Activated CD4-positive, alpha-beta T cell treated with anti-CD3 and anti-CD28 coated beads for 1 hour (primary cell): Measurements from ENCODE around the gene STX1B.
"Not testable (repeated sequence)": the region's sequence is repeated elsewhere in the genome, so short reads cannot be mapped to it uniquely, and the experiment has no call there.

Experiments
- DNase-seq: peaks from one replicate; pipeline ENCODE4 v3.0.0-alpha.2; 2020

STX1B gene

DNA sequence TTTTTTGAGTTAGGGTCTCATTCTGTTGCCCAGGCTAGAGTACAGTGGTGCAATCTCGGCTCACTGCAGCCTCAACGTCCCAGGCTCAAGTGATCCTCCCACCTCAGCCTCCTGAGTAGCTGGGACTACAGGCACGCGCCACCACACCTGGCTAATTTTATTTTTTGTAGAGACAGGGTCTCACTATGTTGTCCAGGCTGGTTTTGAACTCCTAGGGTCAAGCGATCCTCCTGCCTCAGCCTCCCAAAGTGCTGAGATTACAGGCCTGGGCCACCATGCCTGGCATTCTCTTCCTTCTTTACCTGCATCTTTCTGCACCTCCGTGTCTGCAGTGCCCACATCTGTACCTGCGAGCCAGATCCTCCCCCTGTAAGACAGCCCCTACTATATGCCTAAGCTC, 1.4 kb upstream of the STX1B start:
- not testable (repeated sequence) for DNase-seq

DNA sequence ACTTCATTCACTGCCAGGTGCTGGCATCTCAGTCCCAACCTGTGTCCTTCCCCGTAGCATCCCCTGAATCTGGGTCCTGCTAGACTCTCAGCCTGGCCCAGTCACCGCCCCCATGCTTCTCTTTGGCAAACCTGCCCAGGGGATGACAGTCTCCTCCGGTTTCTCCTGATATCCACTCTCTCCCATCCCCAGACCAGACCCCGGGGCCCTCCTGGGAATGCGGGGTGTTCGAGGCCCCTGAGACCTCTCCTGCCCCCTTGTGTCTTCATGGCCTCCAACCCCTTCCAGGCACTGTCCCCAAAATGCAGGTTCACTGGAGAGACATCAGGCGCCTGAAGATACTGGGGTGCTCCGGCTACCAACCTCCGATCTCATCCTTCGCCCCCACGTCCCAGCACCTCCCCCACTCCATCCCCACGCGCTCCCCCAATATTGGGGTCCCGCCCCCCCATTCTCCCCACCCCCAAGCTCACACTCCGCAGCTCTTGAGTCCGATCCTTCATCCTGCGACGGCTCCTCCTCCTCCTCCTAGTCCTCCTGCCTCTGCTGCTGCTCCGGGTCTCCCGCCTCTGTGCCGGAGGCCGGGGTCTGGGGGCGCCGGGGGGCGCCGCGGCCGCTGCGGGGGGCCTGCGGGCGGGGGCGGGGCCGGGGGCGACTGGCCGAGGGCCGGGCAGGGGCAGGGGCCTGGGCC, 399 bp downstream of the STX1B start:
- DNase-seq = no peak

DNA sequence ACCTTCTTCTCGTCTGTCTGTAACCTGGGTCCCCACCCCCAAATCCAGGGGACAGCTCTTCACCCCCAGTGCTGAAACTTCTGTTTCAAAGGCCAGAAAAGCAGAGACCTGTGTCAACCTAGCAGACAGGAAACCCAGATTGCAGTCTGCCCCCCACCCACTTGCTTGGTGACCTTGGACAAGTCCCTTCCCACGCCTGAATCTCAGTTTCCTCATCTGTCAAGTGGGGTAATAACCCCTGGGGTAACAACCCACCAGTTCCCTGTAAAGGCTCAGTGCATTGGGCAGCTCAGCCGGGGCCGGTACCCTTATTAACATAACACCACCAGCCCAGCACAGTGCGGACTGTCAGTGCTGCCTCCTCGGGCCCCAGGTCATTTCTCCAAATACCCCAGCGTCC, 1.3 kb downstream of the STX1B start:
- no peak for DNase-seq

DNA sequence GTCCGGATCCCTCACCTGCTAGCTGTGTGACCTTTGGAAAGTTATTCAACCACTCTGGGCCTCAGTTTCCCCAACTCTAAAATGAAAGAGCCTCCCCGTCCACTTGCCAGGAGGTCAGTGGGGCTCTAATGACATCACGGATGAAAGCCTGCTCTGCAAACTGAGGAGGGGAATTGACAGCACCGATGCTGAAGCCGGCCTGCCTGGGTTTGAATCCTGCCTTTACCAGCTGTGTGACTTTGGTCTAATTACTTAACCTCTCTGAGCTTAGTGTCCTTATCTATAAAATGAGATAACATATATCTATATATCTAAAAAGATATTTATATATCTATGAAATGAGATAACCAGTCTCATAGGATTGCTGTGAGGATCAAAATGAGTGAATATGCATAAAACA, 1.9 kb downstream of the STX1B start:
- DNase-seq = no peak

DNA sequence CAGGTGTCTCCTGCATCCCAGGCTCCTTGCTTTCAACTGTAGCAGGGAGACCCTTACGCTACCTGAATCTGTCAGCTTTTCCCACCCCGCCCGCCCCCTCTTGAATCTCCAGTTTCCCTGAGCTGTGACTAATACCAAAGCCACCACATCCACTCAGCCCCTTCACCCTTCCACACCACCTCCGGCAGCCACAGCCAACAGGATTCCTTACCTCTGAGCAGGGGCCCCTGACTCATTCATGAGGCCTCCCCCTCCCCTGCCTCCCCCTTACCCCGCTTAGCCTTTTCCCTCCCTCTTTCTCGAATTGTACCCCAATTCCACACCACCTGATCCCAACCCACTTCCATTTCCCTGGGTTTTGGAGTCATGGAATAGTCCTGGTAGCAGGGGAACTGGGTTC, 2.3 kb downstream of the STX1B start:
- DNase-seq = no peak

DNA sequence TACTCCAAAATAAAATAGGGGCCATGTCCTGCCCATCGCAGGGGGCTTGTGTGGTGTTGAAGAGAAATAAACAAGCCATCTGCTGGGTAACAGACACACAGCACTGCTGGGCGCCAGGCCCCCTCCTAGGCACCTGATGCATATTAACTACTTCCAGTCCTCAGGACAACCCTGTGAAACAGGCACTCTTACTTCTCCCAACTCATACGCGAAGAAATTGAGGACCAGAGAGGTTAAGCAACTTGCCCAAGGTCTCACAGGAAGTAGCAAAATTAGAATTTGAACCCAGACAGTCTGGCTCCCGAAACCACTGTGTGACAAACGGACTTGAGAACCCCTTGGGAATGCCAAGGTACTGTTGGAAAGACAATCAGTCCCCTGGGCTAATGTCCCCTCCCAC, 2.8 kb downstream of the STX1B start:
- no peak for DNase-seq

DNA sequence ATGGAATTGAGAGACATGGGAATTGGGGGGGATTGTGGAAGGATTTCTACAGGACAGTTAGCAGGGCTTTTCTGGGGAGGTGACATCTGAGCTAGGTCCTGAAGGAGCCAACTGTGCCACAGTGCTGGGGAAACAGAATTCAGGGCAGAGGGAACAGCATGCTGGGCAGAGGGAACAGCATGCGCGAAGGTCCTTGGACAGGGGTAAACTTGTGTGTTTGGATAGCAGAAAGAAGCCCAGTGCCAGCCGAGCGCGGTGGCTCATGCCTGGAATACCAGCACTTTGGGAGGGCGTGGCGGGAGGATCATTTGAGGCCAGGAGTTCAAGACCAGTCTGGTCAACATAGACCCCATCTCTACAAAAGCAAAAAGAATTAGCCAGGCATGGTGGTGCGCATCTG, 3.8 kb downstream of the STX1B start:
- DNase-seq = no peak

DNA sequence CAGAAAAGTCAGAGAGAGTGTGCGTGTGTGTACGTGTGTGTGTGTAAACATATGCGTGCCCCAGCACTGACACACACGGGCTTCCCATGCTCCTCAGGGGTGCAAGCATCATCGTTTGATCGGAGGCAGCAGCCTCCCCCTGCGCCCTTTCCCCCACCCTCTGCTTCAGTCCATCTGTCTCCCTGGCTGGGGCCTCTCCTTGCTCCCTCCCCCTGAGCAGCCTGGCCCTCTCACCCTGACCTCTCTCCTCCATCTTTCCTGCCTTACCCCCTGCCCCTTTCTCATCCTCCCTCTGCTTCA, 4.4 kb downstream of the STX1B start:
- DNase-seq = no peak

DNA sequence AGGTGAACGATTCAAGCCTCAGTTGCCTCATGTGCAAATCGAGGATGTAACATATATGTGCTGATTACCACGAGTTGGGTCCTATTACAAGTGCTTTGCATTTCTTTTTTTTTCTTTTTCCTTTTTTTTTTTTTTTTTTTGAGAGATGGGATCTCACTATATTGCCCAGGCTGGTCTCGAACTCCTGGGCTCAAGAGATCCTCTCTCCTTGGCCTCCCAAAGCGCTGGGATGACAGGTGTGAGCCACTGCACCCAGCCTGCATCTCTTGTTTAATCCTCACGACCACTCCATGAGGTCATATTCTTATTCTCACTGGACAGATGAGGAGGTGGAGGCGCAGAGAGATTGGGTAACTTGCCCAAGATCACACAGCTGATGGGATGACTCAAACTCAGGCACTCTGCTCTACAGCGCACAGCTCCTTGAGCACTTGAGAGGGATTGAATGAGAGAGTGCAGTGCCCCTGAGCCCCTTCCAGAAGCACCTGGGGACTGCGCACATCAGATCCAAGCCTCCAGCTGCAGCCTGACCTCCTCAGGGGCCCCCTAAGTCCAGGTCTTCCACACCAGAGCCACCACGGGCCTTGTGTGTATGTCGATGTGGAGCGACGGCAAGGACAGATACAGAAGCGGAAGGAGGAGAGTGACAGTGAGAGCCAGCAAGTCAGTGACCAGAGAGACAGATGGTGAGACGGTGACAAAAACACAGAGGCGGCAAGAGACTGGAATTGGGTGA, 4.9 kb downstream of the STX1B start:
- DNase-seq = no peak

DNA sequence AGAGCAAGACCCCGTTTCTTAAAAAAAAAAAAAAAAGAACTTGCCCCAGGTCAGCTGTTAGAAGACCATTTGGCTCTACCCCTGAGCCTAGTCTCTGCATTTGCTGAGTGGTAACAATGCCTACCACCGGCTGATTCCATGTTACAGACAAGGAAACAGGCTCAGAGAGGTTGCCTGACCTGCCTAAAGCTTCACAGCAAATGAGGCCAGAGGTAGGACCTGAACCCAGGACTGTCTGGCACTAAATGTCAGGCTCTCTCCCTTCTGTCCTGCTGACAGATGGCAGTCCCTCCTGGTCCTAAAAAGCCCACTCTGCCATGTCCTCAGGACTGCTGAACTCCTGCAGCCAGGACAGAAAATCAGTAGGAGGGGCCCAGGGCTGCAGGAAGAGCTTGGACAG, 5.8 kb downstream of the STX1B start:
- DNase-seq = no peak

DNA sequence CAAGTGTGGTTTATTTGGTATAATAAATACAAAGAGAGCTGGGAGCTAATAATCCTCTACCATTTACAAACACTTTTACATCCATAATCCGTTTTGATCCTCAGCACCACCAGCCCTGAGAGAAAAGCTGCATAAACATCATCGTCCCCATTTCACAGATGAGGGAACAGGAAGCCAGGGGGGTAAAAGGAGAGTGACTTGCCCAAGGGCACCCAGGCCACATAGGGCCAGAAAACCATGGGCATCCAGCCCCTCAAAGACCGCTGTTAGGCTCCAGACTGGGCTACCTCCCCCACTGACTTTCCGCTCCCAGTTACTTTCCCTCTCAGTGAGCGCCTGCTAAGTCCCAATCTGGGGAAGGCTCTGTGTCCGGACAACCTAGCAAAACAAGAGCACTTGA, 6.7 kb downstream of the STX1B start:
- DNase-seq = no peak

DNA sequence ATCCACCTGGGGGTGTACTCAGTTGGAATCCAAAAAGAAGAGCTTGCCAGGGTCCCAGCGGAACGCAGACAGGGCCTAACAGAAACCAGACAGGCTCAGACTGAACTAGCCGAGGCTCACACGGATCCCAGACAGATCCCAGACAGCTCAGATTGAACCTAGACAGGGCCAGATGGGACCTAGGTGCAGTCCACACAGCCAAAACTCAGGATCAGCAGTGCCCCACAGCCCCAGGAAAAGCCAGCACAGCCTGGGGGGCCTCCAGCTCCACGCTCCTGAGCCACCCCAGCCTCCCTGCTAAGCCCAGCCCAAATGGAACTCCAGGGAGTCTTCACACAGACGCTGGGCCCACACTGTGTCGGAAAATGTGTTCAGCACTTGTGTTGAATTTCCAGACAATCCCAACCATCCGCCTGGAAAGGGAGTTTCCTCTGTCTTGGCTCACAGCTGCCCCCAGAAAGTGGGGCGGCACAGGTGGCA, 7.5 kb downstream of the STX1B start:
- no peak for DNase-seq

DNA sequence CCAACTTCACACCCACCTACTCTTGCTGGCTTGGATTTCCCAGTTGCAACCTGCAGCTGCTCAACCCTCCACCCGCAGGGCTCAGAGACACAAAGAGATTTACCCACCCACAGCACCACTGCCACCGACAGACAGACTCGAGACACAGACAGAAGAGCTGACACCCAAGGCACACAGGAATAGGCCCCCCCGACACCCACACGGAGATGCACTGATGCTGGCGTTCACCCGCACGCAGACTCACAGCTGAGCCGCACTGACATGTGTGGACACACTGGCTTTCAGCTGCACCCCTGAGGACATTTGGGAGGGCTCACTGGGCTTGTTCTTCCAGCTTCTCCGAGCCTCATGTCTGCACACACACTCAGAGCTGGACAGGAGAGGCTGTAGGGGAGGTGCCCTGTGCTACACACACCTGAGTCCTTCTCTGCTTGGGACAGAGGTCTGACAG, 8.2 kb downstream of the STX1B start:
- no peak for DNase-seq

DNA sequence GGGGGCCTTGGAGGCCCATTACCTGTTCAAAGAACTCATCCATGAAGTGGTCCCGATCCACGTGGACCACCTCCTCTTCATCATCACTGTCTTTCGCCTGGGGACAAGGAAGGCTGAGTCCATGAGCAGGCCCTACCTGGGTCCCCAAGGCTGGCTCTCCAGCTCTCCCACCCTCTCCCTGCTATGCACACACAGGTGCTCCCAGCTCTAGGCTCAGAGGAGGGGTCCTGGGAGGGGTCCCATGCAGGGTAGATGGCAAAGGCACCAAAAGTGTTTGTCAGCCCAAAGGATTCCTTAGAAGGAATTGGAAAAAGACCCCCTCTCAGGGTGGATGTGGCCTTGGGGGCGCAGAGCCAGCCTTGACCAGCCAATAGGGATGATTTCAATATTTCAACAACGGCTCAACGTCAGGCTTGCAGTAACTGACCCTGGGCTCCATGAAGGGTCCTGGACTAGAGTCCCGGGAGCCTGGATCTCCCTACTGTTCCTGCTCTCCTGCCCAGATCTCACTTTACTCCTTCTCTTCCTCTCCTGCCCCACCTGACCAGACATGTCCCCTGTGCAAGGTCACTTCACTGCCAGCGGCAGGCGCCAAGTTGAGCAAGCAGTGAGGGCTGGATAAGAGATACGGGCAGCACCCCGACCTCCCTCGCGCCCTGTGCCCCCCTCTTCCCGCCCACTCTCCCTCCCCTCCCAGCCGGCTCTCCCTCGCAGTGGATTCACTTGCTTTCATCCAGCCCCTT, 8.8 kb downstream of the STX1B start:
- no peak for DNase-seq

DNA sequence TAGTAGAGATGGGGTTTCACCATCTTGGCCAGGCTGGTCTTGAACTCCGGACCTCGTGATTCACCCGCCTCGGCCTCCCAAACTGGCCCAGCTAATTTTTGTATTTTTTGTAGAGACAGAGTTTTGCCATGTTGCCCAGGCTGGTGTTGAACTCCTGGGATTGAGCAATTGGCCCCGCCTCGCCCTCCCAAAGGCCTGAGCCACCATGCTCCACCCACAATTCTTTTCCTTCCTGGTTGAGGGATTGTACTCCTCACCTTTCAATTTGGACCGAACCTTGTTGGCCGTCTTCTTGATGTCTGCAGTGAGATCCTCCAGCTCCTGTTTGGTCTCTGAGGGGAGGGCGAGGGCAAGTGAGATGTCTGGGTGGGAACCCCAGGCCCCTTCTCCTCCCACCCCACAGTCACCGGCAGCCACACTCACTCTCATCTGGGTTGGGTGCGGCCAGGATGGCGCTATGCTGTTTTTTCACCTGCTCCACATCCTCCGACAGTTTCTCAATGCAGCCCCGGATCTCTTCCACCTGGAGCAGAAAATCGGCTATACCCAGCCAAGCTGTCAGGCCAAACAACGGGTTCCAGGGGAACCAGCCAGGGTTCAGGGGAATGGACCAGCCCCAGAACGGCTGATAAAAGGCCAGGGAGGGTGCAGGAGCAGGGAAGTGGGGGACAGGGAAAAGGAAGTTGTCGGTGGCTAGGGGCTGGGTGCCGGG, 9.6 kb downstream of the STX1B start:
- DNase-seq = no peak

DNA sequence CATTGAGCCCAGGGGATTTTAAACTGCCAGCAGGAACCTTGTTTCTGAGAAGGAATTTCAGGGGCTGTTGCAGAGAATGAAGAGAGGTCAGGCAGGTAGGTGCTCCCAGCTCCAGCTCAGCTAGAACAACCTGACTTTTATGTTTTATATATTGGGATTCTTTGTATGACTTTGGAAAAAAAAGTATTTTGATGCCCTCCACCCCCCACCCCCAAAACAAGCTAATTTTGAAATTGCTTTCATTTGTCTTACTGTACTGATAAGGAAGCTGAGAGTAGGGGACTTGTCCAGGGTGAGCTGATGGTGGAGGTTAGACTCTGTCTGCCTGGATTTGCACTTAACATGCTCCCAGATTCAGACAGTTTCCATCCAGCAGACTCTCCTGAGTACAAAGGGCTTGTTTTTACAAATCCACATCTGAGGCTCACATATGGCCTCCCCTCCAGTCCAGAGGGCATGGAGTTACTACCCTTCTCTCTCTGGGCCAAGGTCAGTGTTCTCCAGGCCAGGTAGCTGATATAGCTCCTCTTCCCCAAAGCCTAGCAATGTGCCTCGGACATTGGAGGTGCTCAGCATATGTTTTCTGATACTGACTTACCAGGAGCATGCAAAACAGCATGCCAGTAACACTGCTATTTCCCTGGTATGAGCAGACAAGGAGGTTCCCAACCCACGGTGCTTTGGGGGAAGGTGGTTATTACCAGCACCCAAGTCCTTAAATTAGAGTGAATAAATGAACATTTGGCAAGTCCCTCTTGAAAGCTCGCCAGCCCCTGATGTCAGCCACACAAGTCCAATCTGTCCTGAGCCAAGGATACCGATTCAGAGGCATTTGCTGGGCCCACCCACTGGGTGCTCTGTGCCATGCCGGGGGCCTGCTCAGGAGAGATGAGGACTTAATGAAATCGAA, 11.3 kb downstream of the STX1B start:
- DNase-seq = no peak

DNA sequence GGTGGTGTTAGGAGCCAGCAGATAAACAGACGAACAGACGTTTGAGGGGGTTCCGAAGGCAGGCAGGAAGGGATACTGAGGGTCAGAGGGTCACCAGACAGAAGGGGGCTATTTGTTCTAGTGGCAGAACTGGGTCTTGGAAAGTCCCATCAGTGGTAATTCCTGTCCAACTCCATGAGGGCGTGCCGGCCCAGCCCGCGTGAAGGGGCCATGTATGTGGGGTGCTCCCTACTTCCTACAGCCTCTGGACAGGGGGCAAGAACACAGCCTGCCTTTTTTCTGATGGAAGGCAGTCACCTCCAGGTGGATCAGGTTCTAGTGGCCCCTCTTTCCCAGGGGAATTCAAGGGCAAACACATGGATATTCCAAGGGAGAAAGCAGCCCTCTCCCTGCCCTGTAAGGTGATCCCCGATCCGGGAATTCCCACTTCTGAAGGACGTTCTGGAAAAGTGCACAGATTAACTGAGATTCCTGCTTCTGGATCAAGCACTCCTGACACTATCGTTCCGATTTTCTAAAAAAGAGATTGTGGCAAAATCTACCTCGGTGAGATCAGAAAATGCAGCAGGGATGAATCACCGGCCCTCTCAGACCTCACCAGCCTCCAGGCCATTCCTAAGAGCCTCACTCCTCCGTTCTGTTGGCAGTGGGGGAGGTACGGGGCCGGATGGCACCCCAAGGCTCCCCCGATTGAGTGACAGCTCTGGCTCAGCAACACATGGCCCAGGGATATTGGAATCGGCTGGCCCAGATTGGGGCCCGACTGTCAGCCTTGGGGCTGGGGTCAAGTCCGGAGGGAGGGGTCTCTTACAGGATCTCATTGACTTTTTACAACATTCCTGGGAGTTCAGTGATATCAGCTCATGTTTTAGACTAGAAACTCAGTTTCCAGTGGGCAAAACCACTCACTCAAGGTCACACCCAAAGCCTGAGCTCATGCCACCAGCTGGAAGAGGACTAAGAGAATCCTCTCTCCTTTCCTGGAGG, 12.4 kb downstream of the STX1B start:
- DNase-seq = no peak

DNA sequence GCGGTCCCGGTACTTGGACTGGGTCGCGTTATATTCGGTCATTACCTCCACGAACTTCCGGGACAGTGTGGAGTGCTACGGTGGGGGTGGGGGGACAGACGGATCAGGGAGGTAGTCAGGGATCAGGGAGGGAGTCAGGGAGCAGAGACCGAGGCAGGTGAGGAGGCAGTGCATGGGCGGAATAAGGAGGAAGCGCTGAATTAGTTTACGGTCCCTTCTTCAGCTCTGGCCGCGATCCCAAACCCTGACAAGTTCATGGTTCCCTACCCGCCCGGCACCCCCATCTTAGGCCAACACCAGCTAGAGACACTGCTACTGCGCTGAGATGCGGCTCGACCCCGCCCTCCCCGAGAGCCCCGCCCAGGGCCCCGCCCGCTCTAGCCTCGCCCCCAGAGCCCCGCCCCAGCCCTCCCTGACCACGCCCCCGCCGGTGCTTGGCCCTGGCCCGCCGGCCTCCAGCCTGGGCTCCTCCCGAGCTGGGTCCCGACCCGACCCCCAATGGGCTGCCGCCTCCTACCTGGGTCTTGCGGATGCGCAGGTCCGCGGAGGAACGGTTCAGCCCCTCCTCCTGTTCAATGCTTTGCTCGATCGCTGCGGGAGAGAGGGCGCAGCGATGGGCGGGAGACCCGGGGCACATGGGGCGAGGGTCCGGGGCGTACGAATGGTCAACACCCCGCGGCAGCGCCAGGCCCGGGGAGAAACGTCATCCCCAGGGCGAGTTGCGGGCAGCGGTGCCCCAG, 13.3 kb downstream of the STX1B start:
- peak; percentile 69 for DNase-seq

DNA sequence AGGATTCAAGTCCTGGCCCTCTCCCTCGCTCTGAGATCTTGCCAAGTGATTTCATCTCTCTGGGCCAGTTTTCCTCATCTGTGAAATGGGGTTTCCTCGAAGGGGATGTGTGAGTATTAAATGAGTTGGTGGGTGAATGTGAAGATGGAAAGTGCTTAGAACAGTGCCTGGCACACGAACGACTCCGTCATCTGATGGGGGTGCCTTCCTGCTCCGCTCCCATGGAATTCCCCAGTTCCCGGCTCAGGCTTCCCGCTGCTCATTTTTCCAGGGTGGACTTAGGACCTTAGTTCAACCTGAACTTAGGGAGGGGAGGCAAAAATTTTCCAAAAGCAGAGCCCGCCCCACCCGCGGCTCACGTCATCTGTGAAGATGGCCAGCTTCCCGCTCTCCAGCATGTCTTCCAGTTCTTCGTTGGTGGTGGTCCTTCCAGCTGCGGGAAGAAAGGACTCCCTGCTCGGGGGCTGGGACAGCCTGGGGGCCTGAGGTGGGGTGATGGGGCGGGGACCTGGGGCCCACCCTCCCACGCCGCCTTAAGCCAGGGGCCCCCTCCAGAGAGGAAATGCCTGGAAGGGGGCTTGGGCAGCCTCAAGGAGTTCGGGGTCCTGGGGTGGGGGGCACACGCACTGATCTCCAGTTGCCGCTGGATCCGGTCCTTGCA, 14.0 kb downstream of the STX1B start:
- no peak for DNase-seq

DNA sequence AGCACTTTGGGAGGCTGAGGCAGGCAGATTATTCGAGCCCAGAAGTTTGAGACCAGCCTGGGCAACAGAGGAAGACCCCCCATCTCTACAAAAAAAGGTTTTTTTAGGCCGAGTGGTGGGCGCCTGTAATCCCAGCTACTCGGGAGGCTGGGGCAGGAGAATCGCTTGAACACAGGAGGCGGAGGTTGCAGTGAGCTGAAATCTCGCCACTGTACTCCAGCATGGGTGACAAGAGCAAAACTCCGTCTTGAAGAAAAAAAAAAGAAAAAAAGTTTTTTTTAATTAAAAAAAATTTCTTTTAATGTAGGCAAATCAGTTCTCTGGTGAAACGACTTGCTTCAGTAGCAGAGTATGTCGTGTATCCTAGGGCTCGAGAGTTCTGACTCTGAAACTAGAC, 14.5 kb downstream of the STX1B start:
- DNase-seq = no peak
